Tongue (tissue), 2 donors: Measurements from ENCODE around the gene DEPDC1B. TPM values are rescaled to one million over a fixed set of nuclear protein-coding genes. Genes with fewer than 3 reads are reported as not detected.
"Not testable (repeated sequence)": the region's sequence is repeated elsewhere in the genome, so short reads cannot be mapped to it uniquely, and the experiment has no call there.

Experiments used
- DNase-seq: peaks from one replicate; pipeline ENCODE4 v3.0.0-alpha.2; 2015
- total RNA-seq: library from RNA; depleted of rRNA; stranded (reverse); fragments of >200 nt; gene quantifications from one replicate; pipeline ENCODE4 v1.2.3, GENCODE V29; 2014

Gene DEPDC1B
- total RNA-seq, 1 donor from 2014 or later, result 10.5 TPM

DNA sequence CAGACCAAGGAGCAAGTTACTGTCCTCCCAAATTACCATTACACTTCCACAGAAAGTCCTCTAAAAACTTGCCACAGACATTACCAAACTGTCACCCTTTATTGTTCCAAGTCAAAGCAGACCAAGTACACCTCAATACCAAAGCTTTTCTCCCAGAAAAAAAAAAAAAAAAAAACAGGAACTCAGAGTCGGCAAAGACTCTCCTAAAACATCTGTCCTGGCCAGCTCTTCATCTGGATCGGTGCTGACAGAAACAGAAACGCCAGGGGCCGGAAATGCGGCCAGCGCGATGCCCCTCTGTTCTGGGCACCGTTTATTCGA is 718 bp downstream of the DEPDC1B start:
- no peak for DNase-seq

DNA sequence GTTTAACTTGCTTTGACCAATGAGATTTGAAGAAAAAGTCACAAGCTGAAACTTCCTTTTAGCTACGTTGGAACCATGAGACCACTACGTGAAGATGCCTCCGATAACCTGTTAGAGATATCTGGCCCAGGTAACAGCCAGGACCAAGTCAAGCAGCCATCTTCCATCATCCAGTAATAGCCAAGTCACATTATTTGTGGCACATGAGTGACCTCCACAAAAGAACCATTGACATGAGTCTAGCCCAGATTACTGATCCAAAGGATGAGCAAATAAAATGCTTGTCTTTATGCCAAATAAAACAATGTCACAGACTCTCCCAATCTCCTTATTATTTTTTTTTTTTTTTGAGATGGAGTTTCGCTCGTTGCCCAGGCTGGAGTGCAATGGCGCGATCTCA is 1.6 kb downstream of the DEPDC1B start:
- DNase-seq, result no peak

DNA sequence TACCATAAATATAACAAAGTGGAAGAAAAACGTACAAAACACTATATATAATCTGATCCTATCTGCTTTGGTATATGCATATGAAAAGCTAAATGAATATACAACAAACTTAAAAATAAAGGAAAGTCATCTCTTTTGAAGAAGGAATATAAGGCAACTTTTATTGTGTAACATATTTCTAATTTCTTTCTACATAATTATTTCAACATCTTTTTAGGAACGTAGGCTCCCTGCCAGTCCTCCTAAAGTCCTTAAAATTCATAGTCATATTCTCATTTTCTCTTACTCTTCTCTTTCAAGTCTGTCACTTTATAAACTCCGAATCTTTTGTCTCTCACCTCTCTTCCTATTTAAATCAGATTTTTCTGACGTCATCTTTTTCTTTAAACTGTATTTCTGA is 9.6 kb downstream of the DEPDC1B start:
- no peak for DNase-seq

DNA sequence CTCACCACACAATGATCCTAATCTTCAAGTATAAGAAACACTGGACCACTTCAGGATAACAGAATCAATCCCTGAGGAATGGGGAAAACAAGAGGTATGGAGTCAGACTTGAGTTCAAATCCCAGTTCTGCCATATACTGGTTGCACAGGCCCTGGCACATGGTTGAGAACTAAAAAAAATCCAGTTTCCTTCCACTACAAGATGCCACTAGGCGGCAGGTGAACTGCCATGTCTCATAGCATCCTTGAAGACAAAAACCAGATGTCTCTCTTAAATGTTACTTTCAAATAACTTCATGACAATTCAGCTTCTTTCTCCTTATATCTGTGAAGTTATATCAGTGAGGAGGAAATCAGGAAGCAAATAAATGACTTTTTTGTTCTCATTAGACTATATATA is 11.0 kb downstream of the DEPDC1B start:
- DNase-seq, result no peak

DNA sequence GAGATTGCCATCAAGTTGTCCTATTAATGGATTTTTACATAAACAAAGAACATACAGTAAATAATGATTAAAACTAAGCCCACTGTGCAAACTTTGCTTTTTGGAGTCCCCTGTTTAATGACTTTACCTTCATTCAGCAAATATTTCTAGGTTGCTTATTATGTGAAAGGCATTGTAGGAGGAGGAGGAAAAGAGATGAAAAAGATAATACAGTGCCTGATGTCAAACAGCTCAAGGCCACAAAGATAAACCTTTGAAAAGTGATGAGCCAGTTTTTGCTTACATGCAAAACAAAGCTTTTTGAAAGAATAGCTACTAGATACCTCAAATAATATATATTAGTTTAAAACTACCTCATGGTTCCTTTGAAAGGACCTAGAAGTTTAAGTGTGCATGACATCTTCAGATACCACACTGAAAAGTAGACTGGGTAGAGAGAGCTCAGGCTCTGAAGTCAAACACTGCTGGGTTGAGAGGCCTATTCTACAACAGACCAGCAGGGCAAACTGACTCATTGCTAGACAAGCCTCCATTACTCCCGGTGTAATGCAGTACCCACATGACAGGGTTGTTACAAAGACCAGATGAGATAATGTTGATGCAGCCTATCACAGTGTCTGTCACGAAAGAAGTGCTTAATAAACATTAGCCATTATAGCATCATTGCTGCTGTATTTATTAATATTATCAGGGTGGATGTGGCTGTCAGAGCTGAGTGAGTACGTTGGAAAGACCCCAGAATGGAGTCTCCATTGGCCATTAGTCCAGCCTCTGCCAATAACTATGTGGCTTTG is 11.8 kb downstream of the DEPDC1B start:
- DNase-seq, result no peak

DNA sequence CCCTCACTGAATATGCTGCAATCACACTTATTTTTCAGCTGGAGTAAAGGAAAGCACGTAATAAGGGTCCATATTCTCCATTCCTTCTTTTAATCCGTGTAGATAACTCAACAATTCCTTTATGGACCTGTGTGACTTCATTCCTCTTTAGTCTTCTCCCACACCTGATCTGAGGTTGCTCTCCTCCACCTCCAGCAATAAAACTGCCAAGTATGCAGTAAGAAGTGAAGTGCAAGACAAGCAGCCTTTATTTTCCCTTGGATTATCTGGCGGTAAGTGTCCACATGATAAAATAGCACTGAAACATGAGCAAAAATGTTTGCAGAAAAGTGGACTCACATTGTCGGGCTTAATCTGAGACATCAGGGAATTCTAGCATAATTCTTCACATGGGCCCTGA is 13.8 kb downstream of the DEPDC1B start:
- no peak for DNase-seq

DNA sequence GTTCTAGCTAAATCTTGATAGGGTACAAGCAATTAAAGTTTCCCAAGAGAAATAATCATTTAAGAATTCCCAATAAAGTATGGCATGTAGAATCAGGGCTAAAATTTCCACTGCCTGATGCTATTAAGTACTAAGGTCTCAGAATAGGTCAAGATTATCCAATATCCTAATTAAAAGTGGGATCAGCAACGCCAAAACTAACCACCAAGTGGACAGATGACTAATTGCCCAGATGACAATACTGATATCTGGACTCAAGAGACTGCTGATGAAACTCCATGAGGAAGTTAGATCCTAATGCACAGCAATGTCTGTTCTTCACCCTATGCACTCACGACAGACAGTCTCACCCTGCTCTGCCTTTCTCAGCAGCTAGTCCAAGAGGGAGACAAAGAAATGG is 14.3 kb downstream of the DEPDC1B start:
- DNase-seq, result no peak

DNA sequence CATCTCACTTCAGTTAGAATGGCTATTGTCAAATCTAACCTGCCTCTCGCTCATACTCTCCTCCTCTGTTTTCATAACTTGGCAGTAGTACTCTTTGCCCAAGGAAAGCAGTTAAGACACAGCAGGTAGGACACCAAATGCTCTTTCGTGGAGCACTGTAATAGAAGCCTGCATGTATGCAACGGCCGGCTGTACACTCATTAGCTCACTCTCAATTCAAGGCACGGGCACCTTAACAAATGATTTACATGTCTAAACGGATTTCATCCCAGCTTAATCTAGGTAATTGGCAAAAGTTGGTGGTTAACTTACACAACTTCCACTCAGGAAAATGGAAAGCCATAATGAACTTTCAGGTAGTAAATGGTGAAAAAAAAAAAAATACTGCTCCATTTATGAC is 14.9 kb downstream of the DEPDC1B start:
- no peak for DNase-seq

DNA sequence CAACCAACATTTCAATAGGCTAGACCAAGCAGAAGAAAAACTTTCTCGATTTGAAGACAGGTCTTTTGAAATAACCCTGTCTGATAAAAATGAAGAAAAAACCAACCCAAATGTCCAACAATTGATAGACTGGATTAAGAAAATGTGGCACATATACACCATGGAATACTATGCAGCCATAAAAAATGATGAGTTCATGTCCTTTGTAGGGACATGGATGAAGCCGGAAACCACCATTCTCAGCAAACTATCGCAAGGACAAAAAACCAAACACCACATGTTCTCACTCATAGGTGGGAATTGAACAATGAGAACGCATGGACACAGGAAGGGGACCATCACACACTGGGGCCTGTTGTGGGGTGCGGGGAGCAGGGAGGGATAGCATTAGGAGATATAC is 18.0 kb downstream of the DEPDC1B start:
- not testable (repeated sequence) for DNase-seq

DNA sequence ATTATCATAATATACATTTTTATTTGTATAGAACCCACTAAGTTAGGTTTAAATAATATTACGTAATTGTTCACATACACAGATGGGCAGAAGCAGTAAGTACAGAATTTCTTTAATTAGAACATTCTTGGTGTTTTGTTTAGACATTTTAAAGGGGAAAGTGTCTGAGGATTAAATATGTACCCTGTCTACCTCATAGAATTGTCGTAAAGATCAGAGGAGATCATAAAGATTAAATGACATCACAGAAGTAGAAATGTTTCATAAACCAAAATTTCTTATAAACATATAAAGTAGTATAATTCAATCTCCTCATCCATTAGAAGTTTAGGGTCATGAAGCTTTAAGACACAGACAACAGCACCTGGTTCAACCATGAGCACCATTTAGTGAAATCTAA is 20.1 kb downstream of the DEPDC1B start:
- DNase-seq, result no peak

DNA sequence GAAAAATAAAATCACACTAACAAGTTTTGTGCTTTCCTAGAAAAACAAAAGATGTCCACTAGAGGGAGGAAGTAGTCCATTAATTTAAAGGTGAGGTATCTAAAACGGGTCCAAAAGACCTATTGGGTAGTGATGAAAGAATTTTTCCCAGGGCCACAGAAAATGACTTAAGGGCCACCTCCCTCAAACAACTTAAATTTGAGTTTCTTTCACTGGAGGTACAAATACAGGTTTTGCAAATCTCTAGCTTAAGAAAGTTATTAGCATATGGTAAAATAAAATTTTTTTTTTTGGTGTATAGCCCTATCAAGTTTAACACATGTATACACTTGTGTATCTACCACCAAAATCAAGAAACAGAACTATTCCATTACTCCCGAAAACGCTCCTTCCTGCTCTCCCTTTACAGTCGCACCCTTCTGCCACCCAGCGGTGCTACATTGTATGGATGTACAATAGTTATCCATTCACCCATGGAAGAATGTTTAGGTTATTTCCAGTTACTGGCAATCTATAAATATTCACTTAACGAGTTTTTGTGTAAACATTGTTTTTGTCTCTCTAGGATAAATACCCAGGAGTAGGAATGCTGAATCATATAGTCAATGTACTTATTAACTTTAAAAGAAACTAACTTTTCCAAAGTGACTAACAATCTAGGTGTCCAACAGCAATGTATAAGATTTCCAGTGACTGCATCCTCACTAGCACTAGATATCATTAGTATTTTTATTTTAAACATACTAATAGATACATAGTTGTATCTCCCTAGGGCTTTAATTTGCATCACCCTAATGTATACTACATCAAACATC is 21.9 kb downstream of the DEPDC1B start:
- peak; percentile 35 for DNase-seq

DNA sequence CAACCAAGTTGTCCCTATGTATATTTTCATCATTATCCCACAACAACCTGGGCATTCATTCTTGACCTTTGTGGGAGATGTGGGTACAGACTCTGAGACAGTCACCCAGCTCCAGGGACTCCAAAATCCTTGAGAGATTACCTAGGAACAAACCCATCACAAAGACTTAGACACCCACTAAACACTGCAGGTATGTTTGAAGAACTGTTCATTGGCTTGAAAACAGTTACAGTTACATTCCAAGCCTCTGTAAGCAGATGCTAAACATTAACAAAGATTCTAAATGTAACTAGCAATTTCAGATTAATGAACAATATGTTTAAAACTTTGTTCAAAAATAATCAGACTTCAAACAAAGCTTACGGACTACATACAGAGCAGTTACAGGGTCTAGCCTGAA is 24.7 kb downstream of the DEPDC1B start:
- DNase-seq, result no peak

DNA sequence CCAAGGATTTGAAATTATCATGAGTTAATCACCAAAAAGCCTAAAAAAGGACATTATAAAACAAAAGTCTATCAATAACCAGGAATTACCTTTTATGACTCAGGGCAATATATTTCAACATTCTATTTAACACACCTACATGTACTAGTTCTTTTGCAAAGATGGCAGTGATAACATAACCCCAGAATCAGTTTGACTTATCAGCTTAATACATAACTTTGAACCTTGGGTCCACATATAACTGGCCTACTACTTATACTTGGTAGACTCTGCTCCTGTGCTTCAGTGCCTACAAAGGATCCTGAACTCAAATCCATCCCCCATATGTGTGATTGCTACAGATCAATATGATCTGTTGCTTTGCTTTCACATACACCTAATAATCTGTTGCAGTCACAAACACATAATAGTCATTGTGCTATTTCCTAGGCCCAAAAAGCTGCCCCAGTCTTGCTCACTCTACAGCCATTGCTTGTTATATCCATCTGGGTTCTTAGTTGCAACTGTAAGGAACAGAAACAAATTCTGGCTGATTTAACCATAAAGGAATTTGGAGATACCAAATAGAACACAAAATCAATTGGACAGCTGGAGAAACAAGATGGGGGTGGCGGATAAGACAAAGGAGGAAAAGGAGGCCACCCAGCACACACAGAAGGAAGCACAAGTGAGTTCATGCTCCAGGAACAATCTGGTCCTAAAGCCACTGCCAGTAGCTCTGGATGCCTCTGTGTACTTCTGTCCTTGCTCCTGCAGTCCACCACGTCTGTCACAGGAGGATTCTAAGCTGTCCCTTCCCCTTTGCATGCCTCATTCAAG is 25.5 kb downstream of the DEPDC1B start:
- no peak for DNase-seq

DNA sequence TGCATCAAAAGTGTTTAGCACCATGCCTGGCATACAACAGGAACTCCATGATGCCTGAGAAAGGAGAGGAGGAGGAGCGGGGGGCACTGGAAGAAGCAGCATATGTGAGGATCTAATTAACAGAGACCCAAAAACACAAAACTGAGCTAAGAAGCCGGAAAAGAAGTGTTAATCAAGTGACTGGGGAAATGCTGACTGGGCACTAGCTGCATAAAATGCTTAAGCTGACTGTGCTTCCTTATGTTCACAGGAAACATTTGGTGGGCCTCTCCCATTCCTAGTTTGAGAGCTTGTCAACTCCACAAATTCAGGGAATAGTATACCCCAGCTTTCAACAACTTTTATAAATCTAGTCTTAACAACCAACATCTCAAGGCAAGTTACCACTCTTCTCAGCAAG is 26.6 kb downstream of the DEPDC1B start:
- no peak for DNase-seq

DNA sequence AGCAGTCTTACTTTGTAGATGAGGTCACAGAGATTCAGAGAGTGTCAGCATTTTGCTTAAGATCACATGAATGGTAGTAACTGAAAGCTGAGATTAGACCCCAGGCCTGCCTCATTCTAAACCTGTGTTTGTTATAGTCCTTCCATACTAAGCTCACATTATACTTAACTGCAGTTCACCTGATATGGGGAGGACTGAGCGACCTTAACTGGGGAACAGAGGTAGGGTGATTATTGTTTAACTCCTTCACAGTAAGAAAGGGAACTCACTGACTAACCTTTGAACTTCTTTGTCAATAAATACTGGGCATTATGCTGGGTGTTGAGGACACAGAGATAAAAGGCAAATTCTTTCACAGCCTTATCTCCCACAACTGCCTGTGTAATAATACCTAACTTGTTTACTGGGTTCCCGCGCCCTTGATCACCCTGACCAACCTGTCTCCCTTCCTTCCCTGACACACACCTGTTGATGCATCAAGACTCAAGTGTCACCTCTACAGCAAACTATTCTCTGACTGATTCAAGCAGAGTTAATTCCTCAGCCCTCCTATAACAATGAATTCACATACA is 27.2 kb downstream of the DEPDC1B start:
- DNase-seq, result no peak

DNA sequence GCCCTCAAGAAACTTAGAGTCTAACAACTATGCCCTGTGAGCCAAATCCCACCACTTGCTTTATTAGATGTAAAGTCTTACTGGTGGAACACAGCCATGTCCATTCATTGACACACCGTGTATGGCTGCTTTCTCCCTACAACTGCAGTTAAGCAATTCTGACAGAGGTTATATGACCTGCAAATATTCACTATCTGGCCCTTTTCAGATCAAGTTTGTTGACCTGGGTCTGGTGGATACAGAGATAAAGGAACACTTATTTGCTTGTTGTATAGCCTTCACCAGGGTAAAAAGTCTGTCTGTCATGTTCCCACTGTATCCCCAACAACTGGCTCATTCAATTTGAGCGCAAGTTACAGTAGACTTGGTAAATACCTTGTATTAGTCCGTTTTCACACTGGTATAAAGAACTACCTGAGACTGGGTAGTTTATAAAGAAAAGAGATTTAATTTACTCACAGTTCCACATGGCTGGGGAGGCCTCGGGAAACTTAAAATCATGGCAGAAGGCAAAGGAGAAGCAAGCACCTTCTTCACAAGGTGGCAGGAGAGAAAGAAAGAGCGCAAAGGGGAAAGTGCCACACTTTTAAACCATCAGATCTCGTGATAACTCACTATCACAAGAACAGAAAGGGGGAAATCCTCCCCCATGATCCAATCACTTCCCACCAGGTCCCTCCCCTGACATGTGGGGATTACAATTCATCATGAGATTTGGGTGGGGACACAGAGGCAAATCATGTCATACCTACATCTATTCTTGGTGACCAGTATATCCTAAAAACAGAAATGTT is 27.9 kb downstream of the DEPDC1B start:
- DNase-seq, result no peak

DNA sequence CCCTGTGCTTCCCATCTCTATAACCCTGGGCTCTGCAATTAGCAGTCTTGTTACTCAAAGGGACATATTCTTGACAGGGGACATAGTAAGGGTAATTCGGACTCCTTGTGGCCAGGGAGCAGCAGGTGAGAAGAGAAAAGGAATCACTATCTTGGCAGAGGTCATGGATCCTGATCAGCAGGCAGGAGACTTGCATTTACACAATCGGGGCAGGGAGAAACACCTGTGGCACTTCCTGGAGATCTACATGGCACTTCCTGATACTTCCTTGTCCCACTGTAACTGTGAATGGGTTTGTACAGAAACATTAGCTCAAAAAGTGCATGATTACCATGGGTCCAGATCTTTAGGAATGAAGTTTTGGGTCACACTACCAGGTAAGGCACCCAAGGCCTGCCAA is 29.2 kb downstream of the DEPDC1B start:
- DNase-seq, result no peak

DNA sequence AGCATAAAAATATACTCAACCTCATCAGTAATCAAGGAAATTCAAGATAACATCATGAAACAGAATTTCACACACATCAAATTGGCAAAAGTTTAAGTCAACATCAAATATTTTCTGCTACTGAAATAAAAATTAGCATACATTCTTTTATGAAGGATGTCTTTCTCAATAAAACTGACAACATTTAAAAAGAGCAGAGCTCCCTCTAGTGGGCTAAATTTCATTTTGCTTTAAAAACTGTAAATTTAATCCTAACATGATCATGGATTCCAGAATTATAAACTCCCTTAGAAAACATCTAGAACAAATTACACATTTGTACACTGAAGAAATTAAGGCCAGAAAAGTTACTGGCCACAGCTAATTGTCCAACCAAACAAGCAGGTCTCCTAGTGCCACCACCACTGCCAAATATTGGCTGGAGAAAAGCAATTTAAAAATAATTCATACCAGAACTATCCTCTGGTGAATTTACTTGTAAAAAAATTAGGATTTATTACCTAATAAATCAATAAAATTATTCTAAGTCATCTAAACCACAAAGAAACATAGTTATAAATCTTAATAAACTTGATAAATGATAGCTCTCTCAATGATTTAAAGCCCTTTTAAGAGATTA is 31.2 kb downstream of the DEPDC1B start:
- DNase-seq, result peak; percentile 72

DNA sequence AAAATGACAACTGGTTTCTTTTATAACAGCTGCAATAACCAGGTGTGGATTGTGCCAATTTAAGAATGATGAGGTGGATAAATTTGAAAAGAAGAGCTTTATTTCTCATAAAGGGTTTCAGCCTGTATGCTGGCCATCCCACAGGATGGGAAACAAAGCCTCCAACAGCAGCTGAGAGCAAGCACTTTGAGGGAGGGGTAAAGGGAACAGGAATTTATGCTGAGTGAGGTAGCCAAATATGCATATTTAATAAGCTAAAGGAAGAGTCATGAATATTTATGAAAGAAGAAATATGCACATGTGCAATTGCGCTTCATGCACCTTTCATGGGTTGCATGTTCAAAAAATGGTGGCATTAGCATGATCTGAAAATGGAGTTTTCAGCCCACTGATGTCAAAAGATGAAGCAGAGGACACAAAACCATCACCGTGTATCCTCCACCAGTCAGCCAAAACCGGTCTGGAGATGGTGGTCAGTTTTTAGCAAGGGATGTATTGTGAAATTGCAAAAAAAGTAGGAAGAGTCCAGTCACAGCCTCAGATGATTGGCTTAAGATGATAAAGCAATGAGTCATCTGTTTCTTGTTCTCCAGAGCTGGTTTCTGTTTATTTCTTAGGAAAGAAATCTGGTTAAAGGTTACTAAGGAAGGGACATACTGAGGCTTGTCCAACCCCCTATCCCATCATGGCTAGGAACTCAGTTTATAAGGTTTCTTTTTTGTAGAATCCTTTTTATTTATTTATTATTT is 47.9 kb downstream of the DEPDC1B start:
- DNase-seq, result no peak

DNA sequence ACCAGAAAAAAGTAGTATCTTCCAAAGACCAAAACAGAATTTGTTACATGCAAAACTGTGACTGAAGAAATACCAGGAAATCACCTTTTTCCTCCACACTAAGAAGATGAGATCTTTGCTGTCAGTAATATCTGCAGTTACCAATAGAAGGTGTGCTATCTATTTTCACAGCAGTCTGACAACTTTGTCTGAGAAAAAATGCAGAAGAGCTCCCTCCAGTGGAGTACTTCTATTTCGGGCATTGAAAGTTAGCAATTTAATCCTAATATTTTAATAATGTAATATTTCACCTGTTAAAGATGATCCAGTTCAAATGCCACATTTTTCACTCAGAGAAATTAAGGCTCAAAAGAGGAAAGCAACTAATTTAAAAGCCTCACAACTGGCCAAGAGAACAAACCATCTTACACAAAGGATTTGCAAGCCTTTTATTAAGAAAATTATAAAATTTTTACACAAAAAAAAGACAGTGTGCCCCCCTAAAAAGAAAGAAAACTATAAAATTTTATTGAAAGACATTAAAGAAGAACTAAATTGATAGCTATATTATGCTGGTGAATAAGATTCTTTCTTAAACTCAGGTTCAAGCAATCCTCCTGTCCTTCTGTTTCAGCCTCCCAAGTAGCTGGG is 50.6 kb downstream of the DEPDC1B start:
- peak; percentile 42 for DNase-seq
